Thoracic aorta endothelial cell (primary cell): ENCODE data around the gene RBM33. TPM values are rescaled to one million over a fixed set of nuclear protein-coding genes. Genes with fewer than 3 reads are reported as not detected.

Source experiments
- total RNA-seq: library from RNA; depleted of rRNA; stranded (reverse); fragments of >200 nt; gene quantifications from 2 replicates; pipeline ENCODE4 v1.2.3, GENCODE V29; 2012

RBM33 gene, protein sequence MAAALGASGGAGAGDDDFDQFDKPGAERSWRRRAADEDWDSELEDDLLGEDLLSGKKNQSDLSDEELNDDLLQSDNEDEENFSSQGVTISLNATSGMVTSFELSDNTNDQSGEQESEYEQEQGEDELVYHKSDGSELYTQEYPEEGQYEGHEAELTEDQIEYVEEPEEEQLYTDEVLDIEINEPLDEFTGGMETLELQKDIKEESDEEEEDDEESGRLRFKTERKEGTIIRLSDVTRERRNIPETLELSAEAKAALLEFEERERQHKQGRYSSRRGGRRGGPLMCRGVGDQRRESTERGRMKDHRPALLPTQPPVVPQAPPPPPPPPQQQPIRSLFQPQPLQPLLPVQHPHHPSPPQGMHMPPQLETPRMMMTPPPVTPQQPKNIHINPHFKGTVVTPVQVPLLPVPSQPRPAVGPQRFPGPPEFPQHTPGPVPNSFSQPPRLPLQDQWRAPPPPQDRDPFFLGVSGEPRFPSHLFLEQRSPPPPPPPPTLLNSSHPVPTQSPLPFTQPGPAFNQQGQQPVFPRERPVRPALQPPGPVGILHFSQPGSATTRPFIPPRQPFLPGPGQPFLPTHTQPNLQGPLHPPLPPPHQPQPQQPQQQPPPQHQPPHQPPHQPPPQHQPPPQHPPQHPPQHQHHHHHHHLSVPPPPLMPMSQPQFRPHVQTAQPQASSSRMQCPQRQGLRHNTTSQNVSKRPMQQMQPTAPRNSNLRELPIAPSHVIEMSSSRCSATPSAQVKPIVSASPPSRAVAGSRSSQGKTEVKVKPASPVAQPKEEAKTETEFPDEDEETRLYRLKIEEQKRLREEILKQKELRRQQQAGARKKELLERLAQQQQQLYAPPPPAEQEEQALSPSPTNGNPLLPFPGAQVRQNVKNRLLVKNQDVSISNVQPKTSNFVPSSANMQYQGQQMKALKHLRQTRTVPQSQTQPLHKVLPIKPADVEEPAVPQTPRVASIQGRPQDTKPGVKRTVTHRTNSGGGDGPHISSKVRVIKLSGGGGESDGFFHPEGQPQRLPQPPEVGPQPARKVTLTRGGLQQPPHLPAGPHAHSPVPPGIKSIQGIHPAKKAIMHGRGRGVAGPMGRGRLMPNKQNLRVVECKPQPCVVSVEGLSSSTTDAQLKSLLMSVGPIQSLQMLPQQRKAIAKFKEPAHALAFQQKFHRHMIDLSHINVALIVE
- total RNA-seq = 37.1 and 39.1 TPM in 2 replicates

DNA sequence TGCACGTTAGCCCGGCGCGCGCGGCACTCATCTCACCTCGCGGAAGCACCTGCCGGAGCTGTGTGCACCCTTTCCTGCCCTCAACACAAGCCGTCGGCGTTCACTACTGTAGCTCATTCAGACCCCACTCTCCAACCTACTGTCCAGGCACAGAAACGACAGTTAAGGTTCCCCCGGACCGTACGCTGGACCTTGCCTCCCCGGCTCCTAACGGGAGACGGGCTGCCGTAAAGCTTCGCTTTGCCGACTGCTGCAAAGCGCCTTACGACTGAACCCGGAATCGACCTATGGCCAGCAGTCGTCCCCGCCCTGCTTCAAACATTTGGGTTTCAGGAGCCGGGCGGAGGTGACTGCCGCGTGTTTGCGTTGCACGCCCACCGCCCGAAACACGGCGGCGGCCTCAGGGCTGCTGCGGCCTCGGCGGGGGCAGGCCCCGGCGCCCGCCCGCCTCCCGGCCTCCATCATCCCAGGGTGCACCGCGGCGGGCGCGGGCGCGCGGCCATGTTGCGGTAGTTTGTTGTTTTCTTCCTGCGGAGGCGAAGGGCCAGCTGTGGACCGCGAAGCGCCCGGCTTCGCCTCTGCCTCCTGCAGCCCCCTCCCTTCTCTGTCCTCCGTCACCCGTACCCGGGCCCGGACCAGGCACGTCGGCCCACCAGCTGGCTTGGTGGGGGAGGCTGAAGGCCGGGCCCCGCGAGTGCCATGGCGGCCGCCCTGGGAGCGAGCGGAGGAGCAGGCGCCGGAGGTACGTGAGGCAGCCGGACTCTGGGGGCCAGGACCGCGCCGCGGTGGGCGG, at the start of gene RBM33:
Gene RBM33, plus strand, starts transcription at position 484 of the 793 bp plus-strand sequence. Its CDS starts 216 bp downstream, at position 700.

DNA sequence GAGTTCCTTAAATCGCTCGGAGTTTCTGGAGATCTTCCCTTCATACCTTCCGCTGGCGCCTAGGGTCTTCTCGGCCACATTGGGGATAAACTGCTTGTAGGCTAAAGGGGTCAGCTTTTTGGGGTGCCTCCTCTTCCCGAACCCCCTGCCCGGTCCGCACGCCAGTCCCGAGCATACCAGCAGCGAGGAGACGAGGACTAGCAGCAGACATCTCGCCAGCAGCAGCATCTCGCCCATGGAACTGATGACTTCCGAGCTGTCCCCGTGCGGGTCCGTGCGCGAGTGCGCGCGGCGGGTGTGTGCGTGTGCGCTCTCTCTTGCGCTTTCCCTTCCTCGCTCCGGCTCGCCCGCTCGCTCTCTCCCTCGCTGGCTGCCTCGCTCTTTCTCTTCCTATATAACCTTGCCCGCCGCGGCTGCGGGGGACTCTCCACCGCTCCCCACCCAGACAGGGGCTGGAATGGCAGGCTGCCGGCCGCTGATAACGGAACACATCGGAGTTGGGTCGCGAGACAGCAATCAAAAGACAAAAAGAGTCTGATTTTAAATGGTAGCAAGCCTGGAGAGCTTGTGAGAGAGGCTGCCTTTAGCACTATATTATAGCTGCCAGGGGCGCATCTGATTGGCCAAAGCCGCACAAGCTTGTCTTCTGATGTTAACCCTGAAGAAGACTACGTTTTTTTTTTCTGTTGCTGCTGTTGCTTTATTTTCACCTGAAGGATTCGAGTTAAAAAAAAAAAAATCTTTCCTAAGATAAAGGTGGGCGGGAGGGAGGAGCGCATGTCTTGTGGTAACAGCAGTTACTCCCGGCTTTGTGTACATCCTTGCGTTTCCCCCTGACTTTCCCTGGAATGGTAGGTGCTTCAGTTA, 167.7 kb downstream of the RBM33 start, which contains the start of gene SHH:
Gene SHH, minus strand, starts transcription at position 569 of the 867 bp plus-strand sequence. Its CDS starts 341 bp downstream, at position 228.

Other genes with a start within 250 kb of the RBM33 start
- not detected in 2 replicates for gene EN2, start 186.5 kb upstream of the RBM33 start, total RNA-seq
- gene CNPY1, start 98.1 kb upstream of the RBM33 start, total RNA-seq = not detected in 2 replicates
- gene SHH, start 167.8 kb downstream of the RBM33 start, total RNA-seq = not detected in 2 replicates